ENCODE measurements around the gene UFD1.

Gene UFD1

GRCh38 chr22:19478901-19479354, at the start of gene UFD1:
TSS of gene UFD1 (minus strand) at chr22:19479193. CDS start at chr22:19479085, 108 bp downstream.
- DNase-seq: peak; percentile 87

GRCh38 chr22:19527861-19528417, 48.9 kb upstream of the UFD1 start:
- no peak for DNase-seq

GRCh38 chr22:19527321-19527721, 48.3 kb upstream of the UFD1 start:
- DNase-seq: no peak

GRCh38 chr22:19526702-19527111, 47.7 kb upstream of the UFD1 start:
- DNase-seq: no peak

GRCh38 chr22:19526076-19526701, 47.2 kb upstream of the UFD1 start:
- no peak for DNase-seq

- DNase-seq: no peak
These were observed 46.7 kb upstream of the UFD1 start for GRCh38 chr22:19525666-19526065.

- no peak for DNase-seq
These were observed 46.2 kb upstream of the UFD1 start for GRCh38 chr22:19525116-19525660.

- DNase-seq: no peak
These were observed 45.5 kb upstream of the UFD1 start, which contains the start of gene CLDN5 for GRCh38 chr22:19524170-19525115. TSS of gene CLDN5 (minus strand) at chr22:19524410. CDS start at chr22:19524255, 155 bp downstream.

GRCh38 chr22:19523240-19524169, 44.5 kb upstream of the UFD1 start:
- no peak for DNase-seq

GRCh38 chr22:19522881-19523239, 43.9 kb upstream of the UFD1 start:
- no peak for DNase-seq

GRCh38 chr22:19522190-19522880, 43.3 kb upstream of the UFD1 start:
- DNase-seq: no peak

- no peak for DNase-seq
These were observed 41.7 kb upstream of the UFD1 start for GRCh38 chr22:19520566-19521305.

GRCh38 chr22:19520007-19520406, 41.0 kb upstream of the UFD1 start:
- no peak for DNase-seq

- no peak for DNase-seq
These were observed 40.3 kb upstream of the UFD1 start for GRCh38 chr22:19519041-19519926.

- DNase-seq: no peak
These were observed 39.6 kb upstream of the UFD1 start for GRCh38 chr22:19518635-19519034.

GRCh38 chr22:19517919-19518611, 39.1 kb upstream of the UFD1 start:
- DNase-seq: no peak

GRCh38 chr22:19517171-19517500, 38.1 kb upstream of the UFD1 start:
- DNase-seq: no peak

GRCh38 chr22:19516378-19517170, 37.6 kb upstream of the UFD1 start:
- no peak for DNase-seq

Data from CD4-positive, alpha-beta T cell treated with Interleukin-17A for 1 hour (primary cell).